K562 (cell line): ENCODE data around the gene PSAP. TPM values are rescaled to one million over a fixed set of nuclear protein-coding genes. Genes with fewer than 3 reads are reported as not detected.

ENCODE experiments used
- ATAC-seq: fragments of 200-7000 bp; cut with Tn5 transposase; 3 replicates; pipeline ENCODE4 v1.9.1; 2020; ENCODE audit warnings: moderate library complexity
- BruUV-seq: library from RNA; stranded (reverse); fragments of 400-500 nt; replicated peaks from 2 replicates; lab custom pipeline; 2021; lab: Mats Ljungman, UMichigan
- CTCF ChIA-PET: fragments of 300-600 bp; formaldehyde crosslinking; extraction: SDS; loops from one replicate; lab custom pipeline; 2021; ENCODE audit warnings: low intra/inter-chr PET ratio; lab: Yijun Ruan, JAX
- POLR2A ChIA-PET: fragments of 300-600, 350-650 bp; sonication (Branson Sonifier 250); formaldehyde crosslinking; extraction: SDS; loops from one replicate; lab custom pipeline; 2021; ENCODE audit warnings: antibody characterized with exemption, inconsistent platforms; lab: Yijun Ruan, JAX
- DNase-seq, 4 experiments: peaks; one replicate each; pipeline versions ENCODE4 v3.0.0 to v3.0.0-alpha.2; 2011 to 2018; ENCODE audit warnings: low spot score in 3 of 4, mixed read lengths in 3 of 4; ENCODE audit errors: extremely low read depth in 1 of 4
- FAIRE-seq: peaks from 2 replicates; lab custom pipeline; 2011; peaks lifted over from hg19 to GRCh38; lab: Jason Lieb, UNC
- H2AFZ ChIP-seq: 2 replicates; pipeline ENCODE4 v1.6.0; 2011; ENCODE audit warnings: low read depth, low read length, control low read depth, inconsistent platforms
- H3K27ac ChIP-seq: fragments of 200-600 bp; 3 replicates; pipeline ENCODE4 v1.8.0; 2011; ENCODE audit warnings: low read depth, mild to moderate bottlenecking, control low read depth, inconsistent platforms, low read length, moderate library complexity, mixed read lengths; ENCODE audit errors: extremely low read depth
- H3K27me3 ChIP-seq, 2 experiments: fragments of 300-600 bp in 1 of 2; 2 replicates in 1 of 2; 3 replicates in 1 of 2; pipeline versions ENCODE4 v1.6.0 to v1.8.0; 2011; ENCODE audit warnings: inconsistent platforms in 2 of 2, low read length in 2 of 2, mild to moderate bottlenecking in 1 of 2, mixed read lengths in 1 of 2, moderate library complexity in 1 of 2; ENCODE audit not compliant: control insufficient read depth in 2 of 2, insufficient read depth in 2 of 2
- H3K36me3 ChIP-seq: fragments of 300-600 bp; 3 replicates; pipeline ENCODE4 v1.8.0; 2011; ENCODE audit warnings: mild to moderate bottlenecking, low read length, inconsistent platforms; ENCODE audit not compliant: control insufficient read depth, insufficient read depth
- H3K4me1 ChIP-seq, 2 experiments: fragments of 200-600 bp in 1 of 2; replicated peaks in 1 of 2; 2 replicates in 1 of 2; 3 replicates in 1 of 2; pipeline versions ENCODE4 v1.5.1 to v1.8.0; 2011; ENCODE audit warnings: inconsistent platforms in 2 of 2, low read length in 2 of 2, mild to moderate bottlenecking in 1 of 2, mixed read lengths in 1 of 2, moderate library complexity in 1 of 2; ENCODE audit not compliant: control insufficient read depth in 2 of 2, insufficient read depth in 2 of 2
- H3K4me2 ChIP-seq: 2 replicates; pipeline ENCODE4 v1.6.1; 2011; ENCODE audit warnings: low read length, control low read depth, inconsistent platforms, mixed read lengths; ENCODE audit not compliant: insufficient read depth
- H3K4me3 ChIP-seq: fragments of 200-600 bp; sonication (generic), shearing (Covaris generic); 2 replicates; pipeline ENCODE4 v1.5.1; 2016; ENCODE audit warnings: control low read depth, inconsistent platforms
- H3K79me2 ChIP-seq: fragments of 200-600 bp; 3 replicates; pipeline ENCODE4 v1.8.0; 2011; ENCODE audit warnings: low read length, inconsistent platforms; ENCODE audit not compliant: control insufficient read depth, insufficient read depth
- H3K9ac ChIP-seq, 2 experiments: 2 replicates each; pipeline versions ENCODE4 v1.6.0 to v1.6.1; 2011; ENCODE audit warnings: low read depth in 2 of 2, low read length in 2 of 2, control low read depth in 1 of 2, inconsistent platforms in 1 of 2, mild to moderate bottlenecking in 1 of 2, mixed read lengths in 1 of 2; ENCODE audit not compliant: insufficient read depth in 1 of 2
- H3K9me1 ChIP-seq: one replicate; pipeline ENCODE4 v1.6.0; 2011; ENCODE audit warnings: inconsistent platforms, mild to moderate bottlenecking, low read length, moderate library complexity; ENCODE audit not compliant: control insufficient read depth, insufficient read depth
- H3K9me3 ChIP-seq: replicated peaks from 2 replicates; pipeline ENCODE4 v1.5.1; 2011; ENCODE audit warnings: low read depth, low read length, inconsistent platforms; ENCODE audit not compliant: control insufficient read depth, insufficient read depth
- H4K20me1 ChIP-seq: replicated peaks from 2 replicates; pipeline ENCODE4 v1.6.1; 2011; ENCODE audit warnings: low read length, inconsistent platforms, mixed read lengths; ENCODE audit not compliant: control insufficient read depth, insufficient read depth
- CEBPB ChIP-seq: fragments of 450-650 bp; IDR thresholded peaks from 2 replicates; pipeline ENCODE4 v1.6.1; 2016; ENCODE audit warnings: missing genetic modification characterization, missing compliant biosample characterization
- DLX4 ChIP-seq: fragments of 250-450 bp; sonication (Bioruptor Pico); IDR thresholded peaks from 2 replicates; pipeline ENCODE4 v1.6.1; 2021; ENCODE audit warnings: mild to moderate bottlenecking
- HDAC6 ChIP-seq: IDR thresholded peaks from 2 replicates; pipeline ENCODE4 v1.6.1; 2012; ENCODE audit warnings: low read depth, mild to moderate bottlenecking, control low read depth, inconsistent platforms, low read length, moderate library complexity
- OTX1 ChIP-seq: fragments of 450-650 bp; formaldehyde crosslinking; IDR thresholded peaks from 2 replicates; pipeline ENCODE4 v1.4.0; 2022; ENCODE audit warnings: mild to moderate bottlenecking
- PTRF ChIP-seq: fragments of 450-650 bp; IDR thresholded peaks from 2 replicates; pipeline ENCODE4 v1.6.1; 2016; ENCODE audit warnings: mild to moderate bottlenecking, missing genetic modification characterization, missing compliant biosample characterization
- TBP ChIP-seq: optimal IDR thresholded peaks from 2 replicates; pipeline ENCODE3; 2011; ENCODE audit warnings: low read depth, low read length, improper control_type of control experiment
- WGBS: fragments of 100-300 bp; shearing (Covaris generic); methylation state at CpG from one replicate; pipeline ENCODE4 v1.1.6; 2016; ENCODE audit warnings: low coverage, mixed read lengths; ENCODE audit not compliant: insufficient coverage; ENCODE audit errors: missing lambda C conversion rate; 5-methylcytosine and 5-hydroxymethylcytosine counted together
- in situ Hi-C: fragments of 300-500 bp; cut with MboI; formaldehyde crosslinking; loops from 4 replicates; pipeline ENCODE4 v1.15.0; 2018; ENCODE audit warnings: inconsistent platforms, mixed read lengths
- intact Hi-C: fragments of 100-400 bp; cut with micrococcal nuclease; formaldehyde crosslinking; loops from 2 replicates; pipeline ENCODE4 v1.14.2; 2022
- polyA plus RNA-seq, 8 experiments: library from polyadenylated mRNA; depleted of rRNA in 4 of 8; stranded (reverse) in 5 of 8; unstranded in 3 of 8; fragments of >200 nt; fragmentation: Nextera tagmentation in 2 of 8; fragmentation: Illumina TruSeq in 1 of 8; extraction: Ambion mirVana in 2 of 8; extraction: Trizol in 1 of 8; gene quantifications; 2 replicates each; pipeline versions ENCODE4 v1.2.1 to v1.2.3, GENCODE V29; 2011 to 2014; ENCODE audit warnings: inconsistent platforms in 1 of 8, missing spikeins in 1 of 8
- total RNA-seq, 7 experiments: library from RNA; depleted of rRNA in 6 of 7; stranded (reverse); fragments of >200 nt in 6 of 7; fragmentation: Illumina TruSeq in 2 of 7; extraction: Trizol in 2 of 7; gene quantifications; 2 replicates each; pipeline versions ENCODE4 v1.2.1 to v1.2.3, GENCODE V29; 2011 to 2021; ENCODE audit warnings: low replicate concordance in 1 of 7
- TF ChIP-seq, protein P1 (sequence below): fragments of 450-650 bp; IDR thresholded peaks from 2 replicates; pipeline ENCODE4 v1.6.1; 2016; ENCODE audit warnings: low read depth, mild to moderate bottlenecking, moderate library complexity

Gene PSAP
- total and polyA plus RNA-seq, 9 of the 15 experiments (the other 6 are each of a cell fraction or from before 2014, with no cell fraction given), result 245 to 700 (median 429) TPM

GRCh38 chr10:71818674-71819260 lies 32.3 kb downstream of the PSAP start:
- intact Hi-C loops (no loop called here), in situ Hi-C loops (loop anchor here (10.0 kb wide), 1 partner anchor 434 kb away; no protein-coding TSS in a partner anchor)
- Histone ChIP-seq H3K27ac (no peak overlapping the region), H3K9me1 (no peaks in the 10 kb centered on the region), H4K20me1 (no peaks in the 10 kb centered on the region; the same call in 1 of the 2 replicates), H3K9me3 (no peaks in the 10 kb centered on the region), H3K9ac (no peak overlapping the region), H3K4me2 (no peak overlapping the region), H3K36me3 (peaks cover 92% of the 10 kb centered on the region), H3K79me2 (no peaks in the 10 kb centered on the region), H3K4me1 (peaks cover 0 to 16% of the 10 kb centered on the region in 2 experiments; a peak in 1 of 5 replicates), H3K4me3 (no peak overlapping the region), H3K27me3 (no peaks in the 10 kb centered on the region), H2AFZ (no peak overlapping the region)
- ChIA-PET POLR2A (interaction anchor here (0.6 to 2.4 kb wide), 7 partner anchors 8 to 170 kb away, joined by 3 to 8 read pairs (median 4); no protein-coding TSS in a partner anchor), CTCF (no interaction called here)
- FAIRE-seq (no peak), DNase-seq (no peak), ATAC-seq (no peak)
- BruUV-seq, result no TSS peak
- WGBS, result 97% methylated on average over 14 of the region's 14 CpGs
- TF ChIP-seq, protein P1, sequence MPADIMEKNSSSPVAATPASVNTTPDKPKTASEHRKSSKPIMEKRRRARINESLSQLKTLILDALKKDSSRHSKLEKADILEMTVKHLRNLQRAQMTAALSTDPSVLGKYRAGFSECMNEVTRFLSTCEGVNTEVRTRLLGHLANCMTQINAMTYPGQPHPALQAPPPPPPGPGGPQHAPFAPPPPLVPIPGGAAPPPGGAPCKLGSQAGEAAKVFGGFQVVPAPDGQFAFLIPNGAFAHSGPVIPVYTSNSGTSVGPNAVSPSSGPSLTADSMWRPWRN, result no peak
- TF ChIP-seq PTRF (no peak), HDAC6 (no peak), DLX4 (no peak), CEBPB (tag) (no peak), TBP (no peak), OTX1 (CRISPR knock-in tag) (no peak)
